H9 (cell line): Measurements from ENCODE around the gene DMRTA2. TPM values are rescaled to one million over a fixed set of nuclear protein-coding genes. Genes with fewer than 3 reads are reported as not detected.

Experiments
- DNase-seq: peaks from one replicate; pipeline ENCODE4 v3.0.0-alpha.2; 2017
- H2AFZ ChIP-seq: one replicate; pipeline ENCODE4 v1.6.1; 2013; ENCODE audit warnings: mild to moderate bottlenecking, low read length, control low read depth, moderate library complexity
- H2AK5ac ChIP-seq: 2 replicates; pipeline ENCODE4 v1.6.1; 2013; ENCODE audit warnings: low read length, control low read depth, mixed read lengths; ENCODE audit not compliant: insufficient read length
- H2BK120ac ChIP-seq: one replicate; pipeline ENCODE4 v1.6.1; 2013; ENCODE audit warnings: low read depth, mild to moderate bottlenecking, low read length, control low read depth, inconsistent platforms; ENCODE audit not compliant: poor library complexity, severe bottlenecking
- H2BK12ac ChIP-seq: 2 replicates; pipeline ENCODE4 v1.6.1; 2013; ENCODE audit warnings: low read length, control low read depth, mixed read lengths, low read depth; ENCODE audit not compliant: insufficient read length
- H2BK15ac ChIP-seq: 2 replicates; pipeline ENCODE4 v1.6.1; 2013; ENCODE audit warnings: low read depth, low read length, control low read depth
- H2BK20ac ChIP-seq: one replicate; pipeline ENCODE4 v1.6.1; 2013; ENCODE audit warnings: low read depth, mild to moderate bottlenecking, low read length, control low read depth, inconsistent platforms; ENCODE audit not compliant: poor library complexity, severe bottlenecking
- H2BK5ac ChIP-seq: 2 replicates; pipeline ENCODE4 v1.6.1; 2013; ENCODE audit warnings: low read length, control low read depth, mixed read lengths; ENCODE audit not compliant: insufficient read length
- H3K14ac ChIP-seq: 2 replicates; pipeline ENCODE4 v1.6.1; 2013; ENCODE audit warnings: low read length, control low read depth; ENCODE audit not compliant: insufficient read depth
- H3K18ac ChIP-seq: 2 replicates; pipeline ENCODE4 v1.6.1; 2013; ENCODE audit warnings: low read depth, mild to moderate bottlenecking, mixed read lengths, low read length, control low read depth; ENCODE audit not compliant: insufficient read length
- H3K23ac ChIP-seq: 2 replicates; pipeline ENCODE4 v1.6.1; 2013; ENCODE audit warnings: low read length, control low read depth, mixed read lengths, low read depth; ENCODE audit not compliant: insufficient read length
- H3K23me2 ChIP-seq: 2 replicates; pipeline ENCODE4 v1.6.1; 2013; ENCODE audit warnings: low read depth, mild to moderate bottlenecking, mixed read lengths, low read length, control low read depth; ENCODE audit not compliant: insufficient read length, poor library complexity, severe bottlenecking
- H3K27ac ChIP-seq: 2 replicates; pipeline ENCODE4 v1.5.1; 2013; ENCODE audit warnings: low read length, control low read depth, mixed read lengths, low read depth; ENCODE audit not compliant: insufficient read length
- H3K27me3 ChIP-seq: 2 replicates; pipeline ENCODE4 v1.6.1; 2013; ENCODE audit warnings: low read length, control low read depth, inconsistent platforms; ENCODE audit not compliant: insufficient read depth
- H3K4ac ChIP-seq: 2 replicates; pipeline ENCODE4 v1.6.1; 2013; ENCODE audit warnings: low read depth, mild to moderate bottlenecking, control low read depth, inconsistent platforms, low read length, moderate library complexity
- H3K4me1 ChIP-seq: 2 replicates; pipeline ENCODE4 v1.6.1; 2013; ENCODE audit warnings: low read length, control low read depth, inconsistent platforms; ENCODE audit not compliant: insufficient read depth
- H3K4me2 ChIP-seq: 2 replicates; pipeline ENCODE4 v1.6.1; 2013; ENCODE audit warnings: low read length, control low read depth, mixed read lengths; ENCODE audit not compliant: insufficient read length, insufficient read depth
- H3K56ac ChIP-seq: 2 replicates; pipeline ENCODE4 v1.6.1; 2013; ENCODE audit warnings: low read depth, mild to moderate bottlenecking, mixed read lengths, low read length, control low read depth; ENCODE audit not compliant: insufficient read length
- H3K79me1 ChIP-seq: 2 replicates; pipeline ENCODE4 v1.6.1; 2013; ENCODE audit warnings: low read depth, mild to moderate bottlenecking, moderate library complexity, low read length, control low read depth, inconsistent platforms; ENCODE audit not compliant: insufficient read depth, poor library complexity, severe bottlenecking
- H3K79me2 ChIP-seq: 2 replicates; pipeline ENCODE4 v1.6.1; 2013; ENCODE audit warnings: low read length, control low read depth, inconsistent platforms; ENCODE audit not compliant: insufficient read depth
- H3K9ac ChIP-seq: 2 replicates; pipeline ENCODE4 v1.6.1; 2013; ENCODE audit warnings: low read length, control low read depth, mixed read lengths; ENCODE audit not compliant: insufficient read length; ENCODE audit errors: extremely low read depth
- H3K9me3 ChIP-seq: one replicate; pipeline ENCODE4 v1.6.1; 2013; ENCODE audit warnings: low read depth, low read length, inconsistent platforms; ENCODE audit not compliant: control insufficient read depth
- H3T11ph ChIP-seq: one replicate; pipeline ENCODE4 v1.6.1; 2013; ENCODE audit warnings: mild to moderate bottlenecking, low read length, control low read depth, inconsistent platforms
- H4K20me1 ChIP-seq: one replicate; pipeline ENCODE4 v1.6.1; 2013; ENCODE audit not compliant: control insufficient read depth, insufficient read length, insufficient read depth
- H4K5ac ChIP-seq: 2 replicates; pipeline ENCODE4 v1.6.1; 2013; ENCODE audit warnings: low read depth, mild to moderate bottlenecking, mixed read lengths, low read length, control low read depth; ENCODE audit not compliant: insufficient read length
- H4K8ac ChIP-seq: replicated peaks from 2 replicates; pipeline ENCODE4 v1.6.1; 2013; ENCODE audit warnings: low read length, control low read depth, mixed read lengths, low read depth; ENCODE audit not compliant: insufficient read length
- H4K91ac ChIP-seq: 2 replicates; pipeline ENCODE4 v1.6.1; 2013; ENCODE audit warnings: low read depth, mild to moderate bottlenecking, moderate library complexity, mixed read lengths, low read length, control low read depth; ENCODE audit not compliant: insufficient read length
- H3K27ac Mint-ChIP-seq, 3 experiments: 2 replicates in 2 of 3; 3 replicates in 1 of 3; pipeline ENCODE4 v1.8.0; 2020 to 2021; ENCODE audit warnings: mixed read lengths in 3 of 3, mild to moderate bottlenecking in 1 of 3, moderate library complexity in 1 of 3
- H3K27me3 Mint-ChIP-seq: 2 replicates; pipeline ENCODE4 v1.8.0; 2021; ENCODE audit warnings: low read depth, mild to moderate bottlenecking, moderate library complexity, mixed read lengths
- H3K36me3 Mint-ChIP-seq, 3 experiments: 2 replicates in 2 of 3; 3 replicates in 1 of 3; pipeline ENCODE4 v1.8.0; 2020 to 2021; ENCODE audit warnings: low read depth in 3 of 3, mixed read lengths in 3 of 3; ENCODE audit not compliant: insufficient read depth in 1 of 3
- H3K4me1 Mint-ChIP-seq, 2 experiments: 2 replicates each; pipeline ENCODE4 v1.8.0; 2020; ENCODE audit warnings: mixed read lengths in 2 of 2
- H3K4me3 Mint-ChIP-seq, 2 experiments: 2 replicates in 1 of 2; 3 replicates in 1 of 2; pipeline ENCODE4 v1.8.0; 2020 to 2021; ENCODE audit warnings: mild to moderate bottlenecking in 2 of 2, mixed read lengths in 2 of 2, moderate library complexity in 1 of 2
- H3K9me3 Mint-ChIP-seq, 2 experiments: 2 replicates in 1 of 2; 3 replicates in 1 of 2; pipeline ENCODE4 v1.8.0; 2020; ENCODE audit warnings: mild to moderate bottlenecking in 2 of 2, mixed read lengths in 2 of 2, moderate library complexity in 1 of 2
- CTCF ChIP-seq: fragments of 200-600 bp; sonication (generic); conservative IDR thresholded peaks from 3 replicates; pipeline ENCODE4 v1.8.0; 2021; ENCODE audit warnings: antibody characterized with exemption, mild to moderate bottlenecking
- WGBS: extraction: QIAGEN DNeasy Blood & Tissue Kit; methylation state at CpG from one replicate; pipeline ENCODE4 v1.1.7; 2013; ENCODE audit warnings: missing lambda C conversion rate, low lambda C conversion rate, mixed read lengths; ENCODE audit not compliant: insufficient read length; ENCODE audit errors: extremely low coverage; 5-methylcytosine and 5-hydroxymethylcytosine counted together
- total RNA-seq: library from RNA; stranded (reverse); gene quantifications from 2 replicates; pipeline ENCODE4 v1.2.1, GENCODE V29; 2021

Gene DMRTA2
- total RNA-seq, 1 experiment from 2014 or later, result 0.11 TPM

- Histone ChIP-seq H2BK12ac (no peak overlapping the region), H3K4me1 (no peaks in the 10 kb centered on the region), H2BK20ac (no peak overlapping the region), H3K4ac (no peak overlapping the region), H4K8ac (no peak overlapping the region), H3K27me3 (peaks cover 98% of the 10 kb centered on the region), H2AK5ac (no peak overlapping the region), H2BK5ac (no peak overlapping the region), H3K27ac (no peak overlapping the region), H3K79me1 (no peaks in the 10 kb centered on the region), H2BK15ac (no peak overlapping the region), H4K20me1 (no peaks in the 10 kb centered on the region), H3K79me2 (no peaks in the 10 kb centered on the region), H3K9ac (no peak overlapping the region), H4K5ac (no peak overlapping the region), H3K23ac (no peak overlapping the region), H3K56ac (no peak overlapping the region), H3K18ac (no peak overlapping the region), H3K4me2 (peak overlapping the region; percentile 23), H3K23me2 (peaks cover 21% of the 10 kb centered on the region), H3K14ac (no peak overlapping the region), H2BK120ac (no peak overlapping the region), H2AFZ (no peak overlapping the region), H3T11ph (no peak overlapping the region), H3K9me3 (no peaks in the 10 kb centered on the region), H4K91ac (no peak overlapping the region)
- Mint-ChIP-seq H3K27ac (no peak overlapping the region), H3K36me3 (peaks cover 0 to 4% (median 2%) of the 10 kb centered on the region in 3 experiments; a peak in 3 of 7 replicates), H3K4me3 (peak overlapping the region; percentile 36 to 74), H3K4me1 (peaks cover 39 to 64% of the 10 kb centered on the region in 2 experiments), H3K27me3 (peaks cover 98% of the 10 kb centered on the region), H3K9me3 (peaks cover 4 to 16% of the 10 kb centered on the region in 2 experiments)
- no CpG with 5 or more reads among the region's 69 CpGs for WGBS
- DNase-seq, result peak; percentile 71
- 0 out of 3 replicates have a peak, but pooled peaks have one; percentile 12 for TF ChIP-seq CTCF
Observed at GRCh38 chr1:50420689-50421365, 2.4 kb downstream of the DMRTA2 start.
